DMS153 treated with DMSO at 0.1 percent for 48 hours (cell line): Measurements from ENCODE around the gene NPTX2.

Experiments
- DNase-seq: peaks from one replicate; lab custom pipeline; 2025; ENCODE audit not compliant: unreplicated experiment; lab: John Stamatoyannopoulos, UW

The NPTX2 gene

DNA sequence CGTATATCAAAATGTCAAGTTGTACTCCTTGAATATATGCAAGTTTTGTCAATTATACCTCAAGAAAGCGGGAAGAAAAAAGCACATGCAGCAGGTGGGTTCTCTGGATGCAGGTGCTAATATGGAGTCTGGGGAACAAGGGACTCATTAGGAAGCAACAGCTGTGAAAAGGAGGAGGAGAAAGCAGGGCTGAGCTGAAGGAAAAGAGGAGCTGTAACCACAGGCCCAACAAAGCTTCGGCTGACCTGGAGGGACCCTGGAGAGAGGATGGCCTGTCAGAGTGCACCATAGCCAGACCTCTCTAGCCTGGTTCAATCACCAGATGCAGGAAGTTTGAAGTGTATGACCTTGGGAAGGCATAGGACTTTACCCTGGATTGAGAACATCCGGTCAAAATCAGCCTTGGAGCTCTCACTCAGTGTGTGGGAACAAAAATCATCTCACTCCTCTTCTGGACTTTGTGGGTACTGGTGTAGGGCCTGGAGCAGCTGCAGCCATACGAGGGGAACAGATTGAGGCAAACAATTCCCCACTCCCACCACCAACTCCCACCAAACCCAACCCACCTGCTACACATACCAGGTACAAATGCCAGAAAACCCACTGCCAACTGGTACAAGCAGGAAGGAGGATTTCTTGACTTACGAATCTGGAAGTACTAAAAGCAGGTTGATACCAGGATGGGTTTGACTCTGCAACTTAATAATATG lies 36.7 kb downstream of the NPTX2 start:
- DNase-seq = no peak

GRCh38 chr7:98654524-98655272 lies 37.6 kb downstream of the NPTX2 start:
- no peak for DNase-seq

- no peak for DNase-seq
Observed at GRCh38 chr7:98655611-98656010, 38.5 kb downstream of the NPTX2 start.

GRCh38 chr7:98656899-98657298 lies 39.8 kb downstream of the NPTX2 start:
- DNase-seq = no peak

DNA sequence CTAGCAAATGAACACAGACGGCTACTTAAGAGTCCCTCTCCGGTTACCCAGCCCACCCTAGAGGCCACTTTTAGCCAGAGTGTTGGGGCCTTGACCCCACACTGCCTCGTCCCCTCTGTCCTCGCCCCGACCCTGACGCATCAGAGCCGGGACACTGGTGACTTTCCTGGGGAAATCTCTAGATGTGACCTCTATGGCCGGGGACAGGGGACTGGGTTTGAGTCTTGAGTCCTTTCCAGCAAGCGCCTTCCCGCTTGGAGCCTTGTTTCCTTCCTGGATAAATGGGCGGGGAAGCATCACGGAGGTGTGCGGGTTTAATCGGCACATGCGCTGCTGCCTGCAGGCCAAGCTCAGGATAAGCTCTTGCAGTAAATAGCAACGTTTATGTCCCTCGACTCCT lies 40.7 kb downstream of the NPTX2 start:
- no peak for DNase-seq

DNA sequence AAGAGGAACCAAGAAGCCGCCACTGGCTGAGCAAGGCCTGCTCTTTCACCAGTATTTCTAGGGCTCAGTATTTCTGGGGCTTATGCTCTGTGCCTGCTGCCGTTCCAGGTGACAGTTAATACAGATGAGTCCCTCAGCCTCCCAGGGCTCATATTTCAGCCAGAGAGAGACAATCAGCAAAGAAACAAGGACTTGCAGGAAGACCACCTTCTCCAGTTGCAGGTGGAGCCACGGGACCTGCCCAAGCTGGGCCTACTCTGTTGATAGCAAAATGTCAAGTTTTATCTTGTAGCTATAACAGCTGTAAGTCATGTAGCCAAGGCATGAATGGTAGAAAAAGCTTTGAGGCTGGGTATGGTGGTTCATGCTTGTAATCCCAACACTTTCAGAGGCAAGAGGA lies 42.7 kb downstream of the NPTX2 start:
- DNase-seq = no peak

- DNase-seq = no peak
Observed at GRCh38 chr7:98661607-98662006, 44.5 kb downstream of the NPTX2 start.

DNA sequence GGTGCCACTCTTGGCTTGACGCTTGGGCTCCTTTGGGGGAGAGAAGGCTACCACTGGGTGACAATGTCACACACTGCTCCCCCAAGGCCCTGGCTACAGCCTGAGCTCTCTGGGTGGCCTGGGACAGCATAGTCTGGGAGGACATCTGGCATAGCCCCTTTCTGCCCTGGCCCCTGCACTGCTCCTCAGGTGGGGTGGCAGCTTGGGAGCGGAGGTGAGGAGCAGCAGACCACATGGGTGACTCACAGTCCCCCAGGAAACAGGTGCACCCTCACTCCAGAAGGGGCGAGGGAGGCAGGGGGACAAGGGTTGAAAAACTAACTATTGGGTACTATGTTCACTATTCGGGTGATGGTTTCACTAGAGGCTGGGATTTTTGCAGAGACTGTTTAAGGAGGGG lies 45.2 kb downstream of the NPTX2 start:
- no peak for DNase-seq

DNA sequence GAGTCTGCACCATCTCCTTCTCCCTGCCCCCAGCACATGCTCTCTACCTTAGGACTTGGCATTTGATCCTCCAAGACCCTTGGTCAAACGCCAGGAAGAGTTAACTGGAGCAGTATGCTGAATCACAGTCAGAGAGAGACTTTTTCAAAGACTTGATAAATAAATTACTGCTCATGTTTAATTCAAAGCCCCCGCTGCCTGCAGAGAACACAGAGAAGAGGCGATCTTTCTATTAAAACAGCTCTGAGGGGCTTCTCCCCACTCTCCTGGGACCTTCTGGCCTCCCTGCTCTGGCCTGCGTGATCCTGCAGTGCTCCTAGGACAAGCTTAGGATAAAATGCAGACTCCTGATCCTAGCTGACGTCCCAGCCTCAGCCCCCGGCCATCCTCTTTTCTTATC lies 47.8 kb downstream of the NPTX2 start:
- DNase-seq = no peak

GRCh38 chr7:98668255-98668654 lies 51.2 kb downstream of the NPTX2 start:
- no peak for DNase-seq

GRCh38 chr7:98669329-98670000 lies 52.4 kb downstream of the NPTX2 start:
- DNase-seq = no peak

GRCh38 chr7:98670186-98670585 lies 53.1 kb downstream of the NPTX2 start:
- DNase-seq = no peak

DNA sequence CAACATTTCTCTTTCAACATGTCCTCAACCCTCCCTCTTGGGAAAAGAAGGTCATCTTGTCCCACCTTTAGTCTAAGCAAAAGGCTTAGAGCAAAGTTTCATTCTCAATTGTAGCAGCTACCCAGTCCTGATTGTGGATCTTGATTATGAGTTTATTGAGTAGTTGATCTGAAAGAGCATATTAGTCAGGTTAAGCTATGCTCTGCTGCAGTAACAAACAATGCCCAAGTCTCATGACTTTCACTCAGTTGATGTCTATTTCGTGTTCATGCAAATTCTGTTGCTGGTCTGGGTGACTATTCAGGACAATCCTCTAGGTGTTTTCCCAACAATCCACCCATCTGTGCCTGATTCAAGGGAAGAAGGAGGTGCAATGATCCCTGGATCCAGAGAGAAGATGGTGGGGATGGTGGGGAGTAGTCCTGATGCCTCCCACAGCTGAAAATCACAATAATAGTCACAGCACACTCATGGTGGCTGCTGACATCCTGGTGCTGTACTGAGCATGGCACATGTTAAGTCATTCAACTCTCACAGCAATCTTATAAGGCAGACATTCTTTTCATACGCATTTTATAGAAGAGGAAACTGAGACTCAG lies 54.7 kb downstream of the NPTX2 start:
- no peak for DNase-seq

DNA sequence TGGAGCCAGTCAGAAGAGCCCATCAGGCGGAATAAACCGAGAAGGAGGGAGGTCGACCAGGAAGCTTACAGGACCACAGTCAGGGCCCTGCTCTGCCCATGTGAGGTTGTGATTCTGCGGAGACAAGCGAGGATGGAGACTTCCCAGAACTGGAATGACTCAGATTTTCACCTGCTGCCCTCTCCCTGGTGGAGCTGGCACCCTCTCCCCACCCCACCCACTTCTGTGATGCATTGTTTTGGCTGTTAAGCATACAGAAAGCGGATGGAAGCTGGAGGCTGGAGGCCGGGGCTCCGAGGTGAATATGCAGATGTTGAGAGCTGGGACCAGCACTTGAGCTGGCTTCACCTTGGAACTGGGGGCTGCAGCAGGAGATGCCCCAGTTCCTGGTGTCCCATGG lies 57.4 kb downstream of the NPTX2 start:
- DNase-seq = no peak

GRCh38 chr7:98674881-98675280 lies 57.8 kb downstream of the NPTX2 start:
- no peak for DNase-seq

DNA sequence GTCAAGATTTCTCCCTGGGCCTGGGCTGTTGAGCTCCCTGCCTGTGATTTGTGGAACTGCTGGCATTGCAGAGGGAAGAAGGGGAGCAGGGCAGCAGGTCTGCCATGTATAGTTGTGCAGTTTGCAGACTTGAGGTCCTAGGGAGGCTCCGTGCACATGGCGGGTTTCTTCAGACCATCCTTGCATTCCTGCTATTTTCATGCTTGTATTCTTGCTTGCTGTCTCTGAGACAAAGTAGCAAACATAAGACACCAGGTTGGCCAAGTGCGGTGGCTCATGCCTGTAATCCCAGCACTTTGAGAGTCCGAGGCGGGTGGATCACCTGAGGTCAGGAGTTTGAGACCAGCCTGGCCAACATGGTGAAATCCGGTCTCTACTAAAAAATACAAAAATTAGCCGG lies 61.1 kb downstream of the NPTX2 start:
- DNase-seq = no peak
